Measurements from ENCODE around the gene SALL4. TPM values are rescaled to one million over a fixed set of nuclear protein-coding genes. Genes with fewer than 3 reads are reported as not detected.

SALL4 gene
- total and polyA plus RNA-seq, 2 donors = 0.09 to 0.21 TPM

- WGBS = 78% methylated on average over 5 of the region's 5 CpGs
- Histone ChIP-seq H3K36me3 (ENCODE audit: control insufficient read depth in 2 of 2, insufficient read depth in 2 of 2, low read length in 1 of 2) (no peaks in the 10 kb centered on the region), H3K27ac (ENCODE audit: low read depth in 1 of 2, low read length in 1 of 2) (no peak overlapping the region), H3K4me3 (ENCODE audit: low read length in 2 of 2) (no peak overlapping the region), H3K27me3 (ENCODE audit: control insufficient read depth in 2 of 2, insufficient read depth in 1 of 2, low read length in 1 of 2) (no peaks in the 10 kb centered on the region), H3K4me1 (ENCODE audit: control insufficient read depth in 2 of 2, insufficient read depth in 2 of 2, low read length in 2 of 2) (no peaks in the 10 kb centered on the region), H3K9me3 (ENCODE audit: control insufficient read depth in 2 of 2, insufficient read depth in 1 of 2, low read length in 1 of 2) (no peaks in the 10 kb centered on the region)
- DNase-seq (ENCODE audit: low read depth in 6 of 9, low spot score in 9 of 9) = no peak
These were observed 65.4 kb downstream of the SALL4 start for GRCh38 chr20:51736947-51737346.

GRCh38 chr20:51735728-51736600 is 66.4 kb downstream of the SALL4 start:
- no peaks in the 10 kb centered on the region for H3K36me3 ChIP-seq (ENCODE audit: control insufficient read depth in 2 of 2, insufficient read depth in 2 of 2, low read length in 1 of 2)
- WGBS = 96% methylated on average over 11 of the region's 11 CpGs
- H3K9me3 ChIP-seq (ENCODE audit: control insufficient read depth in 2 of 2, insufficient read depth in 1 of 2, low read length in 1 of 2) = no peaks in the 10 kb centered on the region
- no peak overlapping the region for H3K4me3 ChIP-seq (ENCODE audit: low read length in 2 of 2)
- DNase-seq (ENCODE audit: low read depth in 6 of 9, low spot score in 9 of 9) = no peak
- H3K27me3 ChIP-seq (ENCODE audit: control insufficient read depth in 2 of 2, insufficient read depth in 1 of 2, low read length in 1 of 2) = no peaks in the 10 kb centered on the region
- no peaks in the 10 kb centered on the region for H3K4me1 ChIP-seq (ENCODE audit: control insufficient read depth in 2 of 2, insufficient read depth in 2 of 2, low read length in 2 of 2)
- no peak overlapping the region for H3K27ac ChIP-seq (ENCODE audit: low read depth in 1 of 2, low read length in 1 of 2)

- Histone ChIP-seq H3K27me3 (ENCODE audit: control insufficient read depth in 2 of 2, insufficient read depth in 1 of 2, low read length in 1 of 2) (no peaks in the 10 kb centered on the region), H3K36me3 (ENCODE audit: control insufficient read depth in 2 of 2, insufficient read depth in 2 of 2, low read length in 1 of 2) (no peaks in the 10 kb centered on the region), H3K27ac (ENCODE audit: low read depth in 1 of 2, low read length in 1 of 2) (no peak overlapping the region), H3K4me1 (ENCODE audit: control insufficient read depth in 2 of 2, insufficient read depth in 2 of 2, low read length in 2 of 2) (no peaks in the 10 kb centered on the region), H3K4me3 (ENCODE audit: low read length in 2 of 2) (no peak overlapping the region), H3K9me3 (ENCODE audit: control insufficient read depth in 2 of 2, insufficient read depth in 1 of 2, low read length in 1 of 2) (no peaks in the 10 kb centered on the region)
- 74% methylated on average over 13 of the region's 13 CpGs for WGBS
- DNase-seq (ENCODE audit: low read depth in 6 of 9, low spot score in 9 of 9) = no peak
These were observed 67.2 kb downstream of the SALL4 start for GRCh38 chr20:51734876-51735720.

GRCh38 chr20:51733070-51733469 is 69.3 kb downstream of the SALL4 start:
- 98% methylated on average over 3 of the region's 3 CpGs for WGBS
- H3K36me3 ChIP-seq (ENCODE audit: control insufficient read depth in 2 of 2, insufficient read depth in 2 of 2, low read length in 1 of 2) = no peaks in the 10 kb centered on the region
- H3K27me3 ChIP-seq (ENCODE audit: control insufficient read depth in 2 of 2, insufficient read depth in 1 of 2, low read length in 1 of 2) = no peaks in the 10 kb centered on the region
- H3K27ac ChIP-seq (ENCODE audit: low read depth in 1 of 2, low read length in 1 of 2) = no peak overlapping the region
- no peak overlapping the region for H3K4me3 ChIP-seq (ENCODE audit: low read length in 2 of 2)
- H3K4me1 ChIP-seq (ENCODE audit: control insufficient read depth in 2 of 2, insufficient read depth in 2 of 2, low read length in 2 of 2) = no peaks in the 10 kb centered on the region
- no peak for DNase-seq (ENCODE audit: low read depth in 6 of 9, low spot score in 9 of 9)
- H3K9me3 ChIP-seq (ENCODE audit: control insufficient read depth in 2 of 2, insufficient read depth in 1 of 2, low read length in 1 of 2) = no peaks in the 10 kb centered on the region

Other genes starting within 250 kb of the SALL4 start
- gene ATP9A, start 34.1 kb downstream of the SALL4 start, total RNA-seq = 6.7 TPM
- gene ATP9A, start 34.1 kb downstream of the SALL4 start, polyA plus RNA-seq = 4.7 TPM

All from thymus (tissue), 11 donors.